Activated CD4-positive, alpha-beta memory T cell treated with anti-CD3 and anti-CD28 coated beads, Interleukin-2, amount 10 ng/mL, durations not matched to agents 7 days and 5 days (primary cell): ENCODE results near the gene DAAM2. TPM values are rescaled to one million over a fixed set of nuclear protein-coding genes. Genes with fewer than 3 reads are reported as not detected.

Experiments
- CTCF ChIA-PET: fragments of 350-600 bp; sonication (Branson Sonifier 250); formaldehyde crosslinking; loops from one replicate; lab custom pipeline; 2021; ENCODE audit warnings: antibody characterized with exemption, inconsistent platforms; lab: Charles Lee
- POLR2A ChIA-PET: fragments of 350-600 bp; sonication (Branson Sonifier 250); formaldehyde crosslinking; loops from one replicate; lab custom pipeline; 2021; ENCODE audit warnings: antibody characterized with exemption; lab: Charles Lee
- DNase-seq: peaks from one replicate; pipeline ENCODE4 v3.0.0-alpha.2; 2020
- H3K27ac Mint-ChIP-seq: one replicate; pipeline ENCODE4 v1.8.0; 2021; ENCODE audit warnings: mild to moderate bottlenecking, mixed read lengths
- H3K27me3 Mint-ChIP-seq: one replicate; pipeline ENCODE4 v1.8.0; 2021; ENCODE audit warnings: mixed read lengths
- H3K36me3 Mint-ChIP-seq: one replicate; pipeline ENCODE4 v1.8.0; 2021; ENCODE audit warnings: low read depth, mixed read lengths
- H3K4me1 Mint-ChIP-seq: one replicate; pipeline ENCODE4 v1.8.0; 2021; ENCODE audit warnings: mixed read lengths
- H3K4me3 Mint-ChIP-seq: one replicate; pipeline ENCODE4 v1.8.0; 2021; ENCODE audit warnings: mild to moderate bottlenecking, mixed read lengths
- H3K9me3 Mint-ChIP-seq: one replicate; pipeline ENCODE4 v1.8.0; 2021; ENCODE audit warnings: mixed read lengths
- total RNA-seq, 2 experiments: library from RNA; stranded (reverse); gene quantifications; one replicate each; pipeline ENCODE4 v1.2.3, GENCODE V29; 2021

DAAM2 gene
- total RNA-seq, 2 experiments from 2014 or later: not detected

GRCh38 chr6:39876111-39876510 is 83.9 kb downstream of the DAAM2 start:
- POLR2A ChIA-PET: no interaction called here
- CTCF ChIA-PET: interaction anchor here (2.6 kb wide), 1 partner anchor 11 kb away, joined by 7 read pairs; no protein-coding TSS in a partner anchor
- H3K9me3 Mint-ChIP-seq: no peaks in the 10 kb centered on the region

GRCh38 chr6:39876826-39877225 is 84.7 kb downstream of the DAAM2 start:
- Mint-ChIP-seq H3K4me1 (no peaks in the 10 kb centered on the region), H3K9me3 (no peaks in the 10 kb centered on the region), H3K36me3 (no peaks in the 10 kb centered on the region), H3K27me3 (no peaks in the 10 kb centered on the region), H3K27ac (no peak overlapping the region), H3K4me3 (no peak overlapping the region)
- ChIA-PET POLR2A (no interaction called here), CTCF (no interaction called here)
- DNase-seq: no peak

More at GRCh38 chr6:39876111-39876510, 83.9 kb downstream of the DAAM2 start:
- Mint-ChIP-seq H3K36me3 (no peaks in the 10 kb centered on the region), H3K27me3 (no peaks in the 10 kb centered on the region), H3K4me3 (no peak overlapping the region), H3K4me1 (no peaks in the 10 kb centered on the region), H3K27ac (no peak overlapping the region)
- DNase-seq: no peak

- no peaks in the 10 kb centered on the region for H3K36me3 Mint-ChIP-seq
- no peak overlapping the region for H3K27ac Mint-ChIP-seq
- no peaks in the 10 kb centered on the region for H3K27me3 Mint-ChIP-seq
- no peaks in the 10 kb centered on the region for H3K9me3 Mint-ChIP-seq
- no peak for DNase-seq
- H3K4me3 Mint-ChIP-seq: no peak overlapping the region
- ChIA-PET POLR2A (no interaction called here), CTCF (no interaction called here)
- no peaks in the 10 kb centered on the region for H3K4me1 Mint-ChIP-seq
Observed at GRCh38 chr6:39879535-39879934, 87.4 kb downstream of the DAAM2 start.

GRCh38 chr6:39880594-39880993 is 88.4 kb downstream of the DAAM2 start:
- ChIA-PET CTCF (interaction anchor here (0.8 kb wide), 1 partner anchor 15 kb away, joined by 5 read pairs; no protein-coding TSS in a partner anchor), POLR2A (no interaction called here)
- no peaks in the 10 kb centered on the region for H3K27me3 Mint-ChIP-seq
- H3K36me3 Mint-ChIP-seq: no peaks in the 10 kb centered on the region
- no peak for DNase-seq
- H3K4me3 Mint-ChIP-seq: no peak overlapping the region
- no peaks in the 10 kb centered on the region for H3K9me3 Mint-ChIP-seq
- H3K4me1 Mint-ChIP-seq: no peaks in the 10 kb centered on the region
- H3K27ac Mint-ChIP-seq: no peak overlapping the region

- Mint-ChIP-seq H3K27me3 (no peaks in the 10 kb centered on the region), H3K4me3 (no peak overlapping the region), H3K4me1 (no peaks in the 10 kb centered on the region), H3K36me3 (no peaks in the 10 kb centered on the region), H3K27ac (no peak overlapping the region), H3K9me3 (no peaks in the 10 kb centered on the region)
- CTCF ChIA-PET: no interaction called here
- no peak for DNase-seq
- POLR2A ChIA-PET: no interaction called here
Observed at GRCh38 chr6:39881851-39882530, 89.8 kb downstream of the DAAM2 start.

- H3K9me3 Mint-ChIP-seq: no peaks in the 10 kb centered on the region
- H3K27ac Mint-ChIP-seq: no peak overlapping the region
- no peak overlapping the region for H3K4me3 Mint-ChIP-seq
- no peaks in the 10 kb centered on the region for H3K27me3 Mint-ChIP-seq
- POLR2A ChIA-PET: no interaction called here
- CTCF ChIA-PET: no interaction called here
- DNase-seq: no peak
- H3K4me1 Mint-ChIP-seq: no peaks in the 10 kb centered on the region
- H3K36me3 Mint-ChIP-seq: no peaks in the 10 kb centered on the region
Observed at GRCh38 chr6:39882531-39882899, 90.3 kb downstream of the DAAM2 start.

GRCh38 chr6:39884696-39885095 is 92.5 kb downstream of the DAAM2 start:
- POLR2A ChIA-PET: no interaction called here

GRCh38 chr6:39885691-39886090 is 93.5 kb downstream of the DAAM2 start:
- Mint-ChIP-seq H3K4me3 (no peak overlapping the region), H3K27me3 (no peaks in the 10 kb centered on the region), H3K27ac (no peak overlapping the region), H3K36me3 (no peaks in the 10 kb centered on the region), H3K9me3 (no peaks in the 10 kb centered on the region), H3K4me1 (no peaks in the 10 kb centered on the region)
- ChIA-PET POLR2A (no interaction called here), CTCF (no interaction called here)
- no peak for DNase-seq

More at GRCh38 chr6:39884696-39885095, 92.5 kb downstream of the DAAM2 start:
- Mint-ChIP-seq H3K9me3 (no peaks in the 10 kb centered on the region), H3K27me3 (no peaks in the 10 kb centered on the region), H3K36me3 (no peaks in the 10 kb centered on the region), H3K27ac (no peak overlapping the region), H3K4me1 (no peaks in the 10 kb centered on the region), H3K4me3 (no peak overlapping the region)
- CTCF ChIA-PET: interaction anchor here (1.2 kb wide), 1 partner anchor 19 kb away, joined by 3 read pairs; no protein-coding TSS in a partner anchor
- no peak for DNase-seq

- POLR2A ChIA-PET: no interaction called here
- H3K9me3 Mint-ChIP-seq: no peaks in the 10 kb centered on the region
- CTCF ChIA-PET: no interaction called here
- H3K27me3 Mint-ChIP-seq: no peaks in the 10 kb centered on the region
- no peaks in the 10 kb centered on the region for H3K36me3 Mint-ChIP-seq
- DNase-seq: no peak
- no peak overlapping the region for H3K4me3 Mint-ChIP-seq
- no peak overlapping the region for H3K27ac Mint-ChIP-seq
- H3K4me1 Mint-ChIP-seq: no peaks in the 10 kb centered on the region
Observed at GRCh38 chr6:39886871-39887270, 94.7 kb downstream of the DAAM2 start.

- POLR2A ChIA-PET: no interaction called here
Observed at GRCh38 chr6:39887692-39888450, 95.7 kb downstream of the DAAM2 start.

GRCh38 chr6:39889229-39889628 is 97.1 kb downstream of the DAAM2 start:
- Mint-ChIP-seq H3K4me1 (no peaks in the 10 kb centered on the region), H3K36me3 (no peaks in the 10 kb centered on the region), H3K9me3 (no peaks in the 10 kb centered on the region), H3K27me3 (no peaks in the 10 kb centered on the region), H3K4me3 (no peak overlapping the region), H3K27ac (no peak overlapping the region)
- ChIA-PET POLR2A (no interaction called here), CTCF (no interaction called here)
- no peak for DNase-seq

More at GRCh38 chr6:39887692-39888450, 95.7 kb downstream of the DAAM2 start:
- Mint-ChIP-seq H3K4me3 (no peak overlapping the region), H3K27ac (no peak overlapping the region), H3K27me3 (no peaks in the 10 kb centered on the region), H3K36me3 (no peaks in the 10 kb centered on the region), H3K9me3 (no peaks in the 10 kb centered on the region), H3K4me1 (no peaks in the 10 kb centered on the region)
- CTCF ChIA-PET: no interaction called here
- DNase-seq: no peak

- no peak for DNase-seq
- no peak overlapping the region for H3K27ac Mint-ChIP-seq
- CTCF ChIA-PET: interaction anchor here (1.7 kb wide), 1 partner anchor 31 kb away, joined by 3 read pairs; no protein-coding TSS in a partner anchor
- no peaks in the 10 kb centered on the region for H3K27me3 Mint-ChIP-seq
- H3K4me1 Mint-ChIP-seq: no peaks in the 10 kb centered on the region
- POLR2A ChIA-PET: no interaction called here
- H3K9me3 Mint-ChIP-seq: no peaks in the 10 kb centered on the region
- no peaks in the 10 kb centered on the region for H3K36me3 Mint-ChIP-seq
- no peak overlapping the region for H3K4me3 Mint-ChIP-seq
Observed at GRCh38 chr6:39891353-39891752, 99.2 kb downstream of the DAAM2 start.

- no peaks in the 10 kb centered on the region for H3K27me3 Mint-ChIP-seq
- POLR2A ChIA-PET: no interaction called here
- H3K4me1 Mint-ChIP-seq: no peaks in the 10 kb centered on the region
- no peak overlapping the region for H3K27ac Mint-ChIP-seq
- H3K9me3 Mint-ChIP-seq: no peaks in the 10 kb centered on the region
- no peak overlapping the region for H3K4me3 Mint-ChIP-seq
- H3K36me3 Mint-ChIP-seq: no peaks in the 10 kb centered on the region
- no peak for DNase-seq
- CTCF ChIA-PET: interaction anchor here (1.7 kb wide), 1 partner anchor 30 kb away, joined by 3 read pairs; no protein-coding TSS in a partner anchor
Observed at GRCh38 chr6:39891976-39892375, 99.8 kb downstream of the DAAM2 start.
